HG02588 (cell line): ENCODE data around the gene SCN9A.
"Not testable (repeated sequence)": the region's sequence is repeated elsewhere in the genome, so short reads cannot be mapped to it uniquely, and the experiment has no call there.

Experiments used
- ATAC-seq: cut with Tn5 transposase; IDR thresholded peaks from one replicate; pipeline ENCODE4 v1.9.1; 2021; ENCODE audit warnings: mild to moderate bottlenecking, moderate library complexity; ENCODE audit not compliant: unreplicated experiment

SCN9A gene

GRCh38 chr2:166375736-166376487 is at the start of gene SCN9A:
TSS of gene SCN9A (minus strand) at chr2:166375944. CDS start at chr2:166311756, 64,188 bp downstream.
- ATAC-seq: peak; percentile 48

DNA sequence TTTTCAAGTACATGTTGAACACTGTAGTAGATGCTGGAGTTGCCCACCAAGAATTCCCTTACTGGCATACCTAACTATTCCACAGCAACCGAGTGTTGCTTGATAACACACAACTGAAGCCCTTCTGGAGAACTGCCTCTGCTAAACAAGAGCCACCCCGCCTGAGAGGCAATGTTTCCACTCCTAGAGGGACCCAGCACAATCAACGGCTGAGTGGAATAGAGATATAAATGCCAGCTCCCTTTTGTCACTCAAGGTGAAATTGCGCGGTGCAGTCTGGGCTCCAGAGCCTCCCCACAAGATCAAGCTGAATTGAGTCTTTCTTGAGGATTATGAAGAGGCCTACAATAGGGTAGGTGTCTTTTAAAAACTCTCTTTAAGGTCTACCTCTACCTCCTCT is 49.1 kb upstream of the SCN9A start:
- no peak for ATAC-seq

DNA sequence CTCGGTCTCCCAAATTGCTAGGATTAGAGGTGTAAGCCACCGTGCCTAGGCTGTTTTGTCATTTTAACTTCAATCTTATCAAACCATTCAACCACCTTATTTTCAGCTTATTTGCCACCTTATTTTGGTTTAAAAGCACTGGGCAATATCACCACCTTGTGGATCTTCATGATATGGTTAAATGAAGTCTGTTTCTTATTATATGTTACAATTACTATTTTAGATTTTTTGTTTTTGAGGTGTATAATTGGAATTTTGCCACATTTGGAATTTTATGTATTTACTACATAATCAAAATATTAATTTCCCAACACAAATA is 43.8 kb upstream of the SCN9A start:
- no peak for ATAC-seq

GRCh38 chr2:166418853-166419615 is 43.3 kb upstream of the SCN9A start:
- no peak for ATAC-seq

- no peak for ATAC-seq
These were observed 41.9 kb upstream of the SCN9A start for GRCh38 chr2:166417669-166418068.

- no peak for ATAC-seq
These were observed 37.5 kb upstream of the SCN9A start for GRCh38 chr2:166413255-166413654.

DNA sequence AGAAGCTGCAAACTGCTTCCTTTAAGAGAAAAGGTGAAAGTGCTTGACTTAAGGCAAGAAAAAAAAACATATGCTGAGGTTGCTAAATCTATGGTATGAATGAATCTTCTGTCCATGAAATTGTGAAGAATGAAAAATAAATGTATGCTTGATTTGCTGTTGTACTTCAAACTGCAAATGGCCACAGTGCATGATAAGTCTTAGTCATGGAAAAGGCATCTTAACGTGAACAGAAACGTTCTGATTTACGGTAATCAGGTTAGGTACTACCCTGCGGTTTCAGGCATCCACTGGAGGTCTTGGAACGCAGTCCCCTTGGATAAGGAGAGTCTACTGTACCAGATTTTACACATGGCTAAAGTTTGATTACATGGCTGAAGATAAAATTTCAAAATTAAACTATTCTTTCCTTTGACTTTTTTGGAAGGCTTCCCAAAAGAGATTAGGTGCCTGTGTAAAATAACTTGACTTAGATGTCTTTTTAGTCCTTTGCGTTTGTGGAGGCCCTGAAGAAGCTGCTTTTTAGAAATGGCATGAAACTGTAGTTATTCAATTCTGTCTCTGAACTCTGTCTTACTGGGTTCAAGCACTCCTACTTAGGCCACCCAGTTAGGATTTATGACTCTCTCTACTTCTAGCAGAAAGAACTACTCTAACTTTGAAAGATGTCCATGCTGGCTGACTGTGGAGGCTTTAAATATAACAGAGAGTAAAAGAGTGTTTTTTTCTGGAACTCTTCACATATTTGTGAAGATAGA is 35.9 kb upstream of the SCN9A start:
- ATAC-seq: no peak

DNA sequence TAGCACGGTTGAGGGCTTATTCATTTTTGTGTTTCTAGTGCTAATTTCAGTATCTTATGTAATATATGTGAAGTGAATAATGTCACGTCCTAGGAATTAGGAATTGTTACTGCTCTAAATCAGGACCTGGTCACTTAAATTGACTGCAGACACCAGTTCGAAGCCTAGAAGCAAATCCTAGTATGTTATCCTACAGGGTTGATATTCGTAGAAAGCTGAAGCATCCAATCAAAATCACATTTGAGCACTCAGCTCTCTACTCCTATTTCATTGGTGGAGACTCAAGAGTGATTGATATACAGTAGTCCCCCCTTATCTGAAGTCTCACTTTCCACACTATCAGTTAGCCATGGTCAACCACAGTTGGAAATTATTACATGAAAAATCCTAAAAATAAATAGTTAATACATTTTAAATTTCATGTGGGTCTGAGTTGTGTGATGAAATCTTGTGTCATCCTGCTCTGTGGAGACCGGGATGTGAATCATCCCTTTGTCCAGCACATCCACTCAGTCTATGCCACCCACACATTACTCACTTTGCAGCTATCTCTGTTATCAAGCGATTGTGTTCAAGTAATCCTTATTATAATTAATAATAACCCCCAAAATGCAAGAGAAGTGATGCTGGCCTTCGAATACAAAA is 35.2 kb upstream of the SCN9A start:
- ATAC-seq: no peak

- ATAC-seq: not testable (repeated sequence)
These were observed 32.0 kb upstream of the SCN9A start for GRCh38 chr2:166407746-166408145.

DNA sequence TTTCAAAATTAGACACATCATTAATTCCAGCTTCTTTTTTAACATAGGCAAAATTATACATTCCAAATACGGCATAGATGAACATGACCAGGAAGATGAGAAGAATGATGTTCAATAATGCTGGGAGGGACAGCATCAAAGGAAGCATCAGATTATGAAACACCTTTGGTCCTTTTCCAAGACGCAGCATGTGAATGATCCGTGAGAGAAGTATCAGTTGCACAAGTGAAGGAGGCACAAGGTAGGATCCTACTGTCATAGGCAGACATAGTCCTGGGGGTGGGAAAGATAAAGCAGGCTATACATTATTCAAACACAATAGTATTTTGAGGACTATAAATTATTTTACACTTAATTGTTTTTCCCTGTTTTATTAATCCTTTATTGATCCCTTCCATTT is 30.6 kb upstream of the SCN9A start:
- ATAC-seq: no peak

DNA sequence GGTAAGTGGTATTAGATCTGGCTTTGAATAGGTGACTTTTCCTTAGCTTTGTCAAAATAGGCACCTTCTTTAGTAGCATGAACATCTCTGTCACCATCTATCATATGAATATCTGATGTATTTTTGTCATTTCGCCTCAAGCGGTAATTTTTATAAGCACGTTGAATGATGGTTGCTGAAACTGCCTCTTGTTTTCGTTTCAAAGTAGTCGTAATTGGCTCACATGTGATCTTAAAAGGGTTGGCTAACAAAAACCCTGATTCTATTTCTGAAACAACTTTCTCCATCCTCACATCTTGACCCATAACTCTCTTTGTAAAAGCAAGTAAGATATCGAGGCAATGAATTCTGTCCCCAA is 29.8 kb upstream of the SCN9A start:
- no peak for ATAC-seq

GRCh38 chr2:166404831-166405568 is 29.3 kb upstream of the SCN9A start:
- no peak for ATAC-seq

DNA sequence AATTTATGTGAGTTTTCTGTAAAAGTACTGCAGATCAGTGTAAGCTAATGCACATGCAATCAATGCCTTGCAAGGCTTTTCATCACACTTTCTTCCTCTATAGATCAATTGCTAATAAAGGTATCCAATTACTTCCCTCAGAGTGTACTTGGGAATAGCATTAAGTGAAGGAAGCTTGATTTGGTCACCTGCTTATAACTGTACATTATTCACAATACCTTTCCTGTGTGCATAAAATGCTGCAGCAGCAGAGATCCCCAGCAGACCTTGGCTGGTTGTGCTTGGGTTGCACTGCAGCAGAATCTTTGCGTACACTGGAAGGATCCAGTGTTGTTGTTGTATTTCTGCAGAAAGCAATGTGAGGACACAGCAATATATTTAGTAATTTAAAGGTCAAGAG is 18.5 kb upstream of the SCN9A start:
- no peak for ATAC-seq

- ATAC-seq: no peak
These were observed 17.3 kb upstream of the SCN9A start for GRCh38 chr2:166393008-166393407.

DNA sequence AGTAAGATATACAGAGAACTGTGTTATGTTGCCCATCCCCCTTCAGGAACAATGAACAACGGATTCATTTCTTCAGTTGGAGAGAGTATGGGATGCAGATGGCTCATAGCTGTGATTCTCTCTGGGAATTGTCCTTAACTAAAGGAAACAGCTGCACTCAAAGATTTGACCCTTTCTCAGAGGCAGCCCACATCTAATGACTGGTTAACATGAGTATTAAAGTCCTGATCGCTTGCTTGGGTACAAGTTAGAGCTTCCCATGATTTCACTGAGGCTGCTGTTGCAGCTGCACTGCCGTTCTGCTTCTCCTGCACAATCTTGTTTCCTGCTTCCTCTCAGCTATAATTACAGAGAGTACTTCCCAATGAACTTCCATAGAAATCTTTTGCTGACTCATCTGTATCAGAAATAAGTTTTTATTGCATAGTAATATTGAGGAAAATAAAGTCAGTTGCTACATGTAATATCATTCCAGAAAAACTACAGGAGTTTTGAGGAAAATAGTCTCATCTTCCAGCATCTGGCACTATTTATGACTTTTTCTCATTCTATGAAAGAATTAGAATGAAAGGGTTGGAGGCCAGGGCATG is 12.8 kb upstream of the SCN9A start:
- ATAC-seq: no peak

DNA sequence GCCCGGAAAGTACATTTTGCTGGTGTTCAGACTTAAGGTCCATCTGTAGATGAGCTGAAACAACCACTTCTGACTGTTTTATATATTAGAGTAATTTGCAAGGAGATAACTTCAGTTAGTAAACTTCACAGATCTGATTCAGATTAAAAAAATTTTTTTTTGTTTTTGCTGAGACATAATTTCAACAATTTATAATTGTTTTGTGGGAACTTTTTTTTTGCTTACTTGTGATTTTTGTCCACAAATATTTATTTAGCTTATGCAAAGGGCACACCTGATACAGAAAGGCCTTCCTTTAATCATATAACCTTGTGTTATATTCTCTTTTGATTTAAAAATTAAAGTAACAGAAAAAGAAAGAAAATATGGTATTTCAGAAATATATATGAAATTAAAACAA is 9.6 kb upstream of the SCN9A start:
- no peak for ATAC-seq

GRCh38 chr2:166384774-166385173 is 9.0 kb upstream of the SCN9A start:
- ATAC-seq: no peak

DNA sequence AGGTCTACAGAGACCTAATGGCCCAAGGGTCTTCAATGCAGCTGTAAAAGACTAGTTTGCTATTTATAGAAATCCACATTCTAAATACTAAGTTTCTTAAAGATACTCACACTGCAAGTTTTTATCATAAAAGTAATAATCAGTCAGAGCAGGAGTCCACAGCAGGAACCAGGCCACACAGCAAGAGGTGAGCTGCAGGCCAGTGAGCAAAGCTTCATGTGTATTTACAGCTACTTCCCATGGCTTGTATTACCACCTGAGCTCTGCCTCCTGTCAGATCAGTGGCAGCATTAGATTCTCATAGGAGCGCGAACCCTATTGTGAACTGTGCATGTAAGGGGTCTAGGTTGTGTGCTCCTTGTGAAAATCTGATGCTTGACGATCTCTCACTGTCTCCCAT is 6.7 kb upstream of the SCN9A start:
- ATAC-seq: no peak

DNA sequence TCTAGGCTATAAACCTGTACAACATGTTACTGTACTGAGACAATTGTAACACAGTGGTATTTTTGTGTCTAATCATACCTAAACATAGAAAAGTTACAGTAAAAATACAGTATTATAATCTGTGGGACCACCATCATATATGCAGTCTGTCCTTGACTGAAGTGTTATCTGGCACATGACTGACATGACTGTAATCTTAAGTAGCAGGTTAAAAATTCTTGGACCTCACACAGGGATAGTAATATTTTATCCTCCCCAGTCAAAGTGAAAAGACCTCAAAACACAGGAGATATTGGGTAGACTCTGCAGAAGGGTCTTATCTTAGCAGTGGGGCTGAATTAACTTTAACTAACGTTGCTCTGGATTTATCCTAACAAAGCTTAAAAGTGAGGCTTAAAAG is 4.9 kb upstream of the SCN9A start:
- no peak for ATAC-seq

GRCh38 chr2:166376873-166377272 is 1.1 kb upstream of the SCN9A start:
- ATAC-seq: no peak

GRCh38 chr2:166376488-166376828 is 714 bp upstream of the SCN9A start:
- no peak for ATAC-seq
